ENCODE results near the gene TRAFD1. TPM values are rescaled to one million over a fixed set of nuclear protein-coding genes. Genes with fewer than 3 reads are reported as not detected.

The TRAFD1 gene
- total and polyA plus RNA-seq, 9 of the 15 experiments (the other 6 are each of a cell fraction or from before 2014, with no cell fraction given), result 41.3 to 85.5 (median 54.5) TPM

GRCh38 chr12:112125250-112125999 is at the start of gene TRAFD1 (continued):
- TF ChIP-seq, protein P1, sequence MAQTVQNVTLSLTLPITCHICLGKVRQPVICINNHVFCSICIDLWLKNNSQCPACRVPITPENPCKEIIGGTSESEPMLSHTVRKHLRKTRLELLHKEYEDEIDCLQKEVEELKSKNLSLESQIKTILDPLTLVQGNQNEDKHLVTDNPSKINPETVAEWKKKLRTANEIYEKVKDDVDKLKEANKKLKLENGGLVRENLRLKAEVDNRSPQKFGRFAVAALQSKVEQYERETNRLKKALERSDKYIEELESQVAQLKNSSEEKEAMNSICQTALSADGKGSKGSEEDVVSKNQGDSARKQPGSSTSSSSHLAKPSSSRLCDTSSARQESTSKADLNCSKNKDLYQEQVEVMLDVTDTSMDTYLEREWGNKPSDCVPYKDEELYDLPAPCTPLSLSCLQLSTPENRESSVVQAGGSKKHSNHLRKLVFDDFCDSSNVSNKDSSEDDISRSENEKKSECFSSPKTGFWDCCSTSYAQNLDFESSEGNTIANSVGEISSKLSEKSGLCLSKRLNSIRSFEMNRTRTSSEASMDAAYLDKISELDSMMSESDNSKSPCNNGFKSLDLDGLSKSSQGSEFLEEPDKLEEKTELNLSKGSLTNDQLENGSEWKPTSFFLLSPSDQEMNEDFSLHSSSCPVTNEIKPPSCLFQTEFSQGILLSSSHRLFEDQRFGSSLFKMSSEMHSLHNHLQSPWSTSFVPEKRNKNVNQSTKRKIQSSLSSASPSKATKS (CRISPR knock-in tag; IDR thresholded peaks at IDR 0.05), result no peak
- TF ChIP-seq, protein P2, sequence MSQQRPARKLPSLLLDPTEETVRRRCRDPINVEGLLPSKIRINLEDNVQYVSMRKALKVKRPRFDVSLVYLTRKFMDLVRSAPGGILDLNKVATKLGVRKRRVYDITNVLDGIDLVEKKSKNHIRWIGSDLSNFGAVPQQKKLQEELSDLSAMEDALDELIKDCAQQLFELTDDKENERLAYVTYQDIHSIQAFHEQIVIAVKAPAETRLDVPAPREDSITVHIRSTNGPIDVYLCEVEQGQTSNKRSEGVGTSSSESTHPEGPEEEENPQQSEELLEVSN (IDR thresholded peaks at IDR 0.05; ENCODE audit: borderline replicate concordance in 1 of 2, extremely low read depth in 1 of 2, insufficient read depth in 1 of 2, insufficient read length in 1 of 2, low read depth in 1 of 2, low read length in 1 of 2, poor library complexity in 1 of 2, severe bottlenecking in 1 of 2), result peak; percentile 36 to 55
- TF ChIP-seq, protein P3, sequence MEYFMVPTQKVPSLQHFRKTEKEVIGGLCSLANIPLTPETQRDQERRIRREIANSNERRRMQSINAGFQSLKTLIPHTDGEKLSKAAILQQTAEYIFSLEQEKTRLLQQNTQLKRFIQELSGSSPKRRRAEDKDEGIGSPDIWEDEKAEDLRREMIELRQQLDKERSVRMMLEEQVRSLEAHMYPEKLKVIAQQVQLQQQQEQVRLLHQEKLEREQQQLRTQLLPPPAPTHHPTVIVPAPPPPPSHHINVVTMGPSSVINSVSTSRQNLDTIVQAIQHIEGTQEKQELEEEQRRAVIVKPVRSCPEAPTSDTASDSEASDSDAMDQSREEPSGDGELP (CRISPR knock-in tag; IDR thresholded peaks at IDR 0.05; ENCODE audit: borderline replicate concordance), result peak; percentile 70; the same call in 1 of the 2 replicates
- peak; percentile 76 for TF ChIP-seq CREM (IDR thresholded peaks at IDR 0.05; ENCODE audit: low read depth)
- no peak for TF ChIP-seq SETDB1 (IDR thresholded peaks at IDR 0.05; ENCODE audit: low read length)
- TF ChIP-seq PBX2 (CRISPR knock-in tag; IDR thresholded peaks at IDR 0.05; ENCODE audit: low read depth), result peak; percentile 94
- peak; percentile 99 for TF ChIP-seq PBX2 (tag; conservative IDR thresholded peaks at IDR 0.05; ENCODE audit: low read depth)
- TF ChIP-seq ZNF76 (CRISPR knock-in tag; IDR thresholded peaks at IDR 0.05; ENCODE audit: borderline replicate concordance), result no peak
- peak; percentile 93 for TF ChIP-seq SUPT5H (IDR thresholded peaks at IDR 0.05)
- TF ChIP-seq MAFK (IDR thresholded peaks at IDR 0.05; ENCODE audit: low read length), result peak; percentile 74
- no peak for TF ChIP-seq TCF7L2 (IDR thresholded peaks at IDR 0.05; ENCODE audit: low read depth, low read length)
- TF ChIP-seq MAFF (IDR thresholded peaks at IDR 0.05; ENCODE audit: low read length), result peak; percentile 34
- 0 out of 2 replicates have a peak, but pooled peaks have one; percentile 57 for TF ChIP-seq GTF2E2 (tag; IDR thresholded peaks at IDR 0.05)
- peak; percentile 96 for TF ChIP-seq NFYB (IDR thresholded peaks at IDR 0.05; ENCODE audit: extremely low read depth, insufficient read length)
- 0 out of 2 replicates have a peak, but pooled peaks have one; percentile 33 for TF ChIP-seq FOXP4 (CRISPR knock-in tag; IDR thresholded peaks at IDR 0.05; ENCODE audit: borderline replicate concordance)
- TF ChIP-seq, protein P4, sequence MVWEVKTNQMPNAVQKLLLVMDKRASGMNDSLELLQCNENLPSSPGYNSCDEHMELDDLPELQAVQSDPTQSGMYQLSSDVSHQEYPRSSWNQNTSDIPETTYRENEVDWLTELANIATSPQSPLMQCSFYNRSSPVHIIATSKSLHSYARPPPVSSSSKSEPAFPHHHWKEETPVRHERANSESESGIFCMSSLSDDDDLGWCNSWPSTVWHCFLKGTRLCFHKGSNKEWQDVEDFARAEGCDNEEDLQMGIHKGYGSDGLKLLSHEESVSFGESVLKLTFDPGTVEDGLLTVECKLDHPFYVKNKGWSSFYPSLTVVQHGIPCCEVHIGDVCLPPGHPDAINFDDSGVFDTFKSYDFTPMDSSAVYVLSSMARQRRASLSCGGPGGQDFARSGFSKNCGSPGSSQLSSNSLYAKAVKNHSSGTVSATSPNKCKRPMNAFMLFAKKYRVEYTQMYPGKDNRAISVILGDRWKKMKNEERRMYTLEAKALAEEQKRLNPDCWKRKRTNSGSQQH (CRISPR knock-in tag; IDR thresholded peaks at IDR 0.05), result peak; percentile 38; the same call in 1 of the 2 replicates
